ENCODE measurements around the gene SH3RF1.

- TF ChIP-seq POLR2A (IDR thresholded peaks at IDR 0.05; ENCODE audit: low read depth, low read length) (no peak), POLR2AphosphoS5 (IDR thresholded peaks at IDR 0.05; ENCODE audit: low read depth, low read length) (no peak), TAF1 (IDR thresholded peaks at IDR 0.05; ENCODE audit: low read depth, low read length) (no peak)
Measured at GRCh38 chr4:169121861-169122382, 148.8 kb downstream of the SH3RF1 start.

Measured in GM12891 (cell line).